SK-N-SH (cell line): Measurements from ENCODE around the gene ZDHHC14.

Experiments used
- CTCF ChIP-seq: fragments of 200-600 bp; sonication (generic); IDR thresholded peaks from 2 replicates; pipeline ENCODE4 v1.6.1; 2017; ENCODE audit warnings: antibody characterized with exemption, mild to moderate bottlenecking, moderate library complexity
- EP300 ChIP-seq, 2 experiments: IDR thresholded peaks; 2 replicates each; pipeline versions ENCODE4 v1.4.0 to v1.6.1; 2012; ENCODE audit warnings: borderline replicate concordance in 1 of 2, low read depth in 1 of 2, low read length in 1 of 2
- EZH2phosphoT487 ChIP-seq: fragments of 200-600 bp; sonication (generic); IDR thresholded peaks from 2 replicates; pipeline ENCODE4 v1.6.1; 2017; ENCODE audit warnings: low read depth, mixed run types, mild to moderate bottlenecking, antibody characterized with exemption, moderate library complexity, borderline replicate concordance
- MAX ChIP-seq: IDR thresholded peaks from 2 replicates; pipeline ENCODE4 v1.4.0; 2012; ENCODE audit warnings: low read depth
- MEF2A ChIP-seq: IDR thresholded peaks from 2 replicates; pipeline ENCODE4 v1.4.0; 2012; ENCODE audit warnings: low read depth, borderline replicate concordance
- PBX3 ChIP-seq: IDR thresholded peaks from 2 replicates; pipeline ENCODE4; 2012
- SIN3A ChIP-seq: IDR thresholded peaks from 2 replicates; pipeline ENCODE4 v1.6.1; 2012; ENCODE audit warnings: low read depth, mild to moderate bottlenecking, low read length, moderate library complexity, borderline replicate concordance
- TEAD4 ChIP-seq: IDR thresholded peaks from 2 replicates; pipeline ENCODE4 v1.4.0; 2012; ENCODE audit warnings: mild to moderate bottlenecking, borderline replicate concordance; ENCODE audit not compliant: insufficient read depth
- ZBTB33 ChIP-seq: IDR thresholded peaks from 2 replicates; pipeline ENCODE4 v1.4.0; 2012; ENCODE audit warnings: low read depth, borderline replicate concordance

- TF ChIP-seq CTCF = no peak
- TF ChIP-seq PBX3 = no peak
- no peak for TF ChIP-seq MEF2A
- no peak for TF ChIP-seq SIN3A
- no peak for TF ChIP-seq MAX
- no peak for TF ChIP-seq ZBTB33
- no peak for TF ChIP-seq TEAD4
- no peak for TF ChIP-seq EP300 (IDR thresholded peaks at IDR 0.05; ENCODE audit: borderline replicate concordance in 1 of 2, low read depth in 1 of 2, low read length in 1 of 2)
- TF ChIP-seq EZH2phosphoT487 = no peak
Measured at GRCh38 chr6:157574851-157575424, 193.9 kb downstream of the ZDHHC14 start.
